Transverse colon (tissue), 4 donors: ENCODE measurements around the gene PHKG1. TPM values are rescaled to one million over a fixed set of nuclear protein-coding genes. Genes with fewer than 3 reads are reported as not detected.
"Not testable (repeated sequence)": the region's sequence is repeated elsewhere in the genome, so short reads cannot be mapped to it uniquely, and the experiment has no call there.

ENCODE experiments used
- DNase-seq: peaks from one replicate; pipeline ENCODE4 v3.0.0-alpha.2; 2019
- H3K27ac ChIP-seq, 4 donors: fragments of 200-600 bp; sonication (generic); 2 replicates each; pipeline ENCODE4 v1.5.1; 2016 to 2018; ENCODE audit warnings: inconsistent platforms in 4 of 4
- H3K27me3 ChIP-seq: fragments of 200-600 bp; sonication (generic); 2 replicates; pipeline ENCODE4 v1.5.1; 2017; ENCODE audit warnings: inconsistent platforms
- H3K36me3 ChIP-seq, 4 donors: fragments of 200-600 bp; sonication (generic); 2 replicates each; pipeline ENCODE4 v1.5.1; 2017 to 2019; ENCODE audit warnings: inconsistent platforms in 4 of 4
- H3K4me1 ChIP-seq, 4 donors: fragments of 200-600 bp; sonication (generic); 2 replicates each; pipeline ENCODE4 v1.5.1; 2017 to 2020; ENCODE audit warnings: inconsistent platforms in 4 of 4
- H3K4me3 ChIP-seq, 4 donors: fragments of 200-600 bp; sonication (generic); 1 replicate in 1 of 4; 2 replicates in 3 of 4; pipeline versions ENCODE4 v1.5.1 to v1.6.1; 2017 to 2019; ENCODE audit warnings: inconsistent platforms in 4 of 4
- H3K9me3 ChIP-seq, 2 donors: fragments of 200-600 bp; sonication (generic); 2 replicates each; pipeline ENCODE4 v1.5.1; 2017 to 2019; ENCODE audit warnings: inconsistent platforms in 2 of 2
- EP300 ChIP-seq: sonication (generic); formaldehyde crosslinking; IDR thresholded peaks from one replicate; pipeline ENCODE4 v1.6.1; 2017; ENCODE audit warnings: antibody characterized with exemption, low read depth
- POLR2A ChIP-seq: fragments of 450-650 bp; IDR thresholded peaks from one replicate; pipeline ENCODE4 v1.6.1; 2016; ENCODE audit warnings: antibody characterized with exemption, mild to moderate bottlenecking, moderate library complexity
- POLR2AphosphoS5 ChIP-seq, 3 donors: sonication (generic); formaldehyde crosslinking; IDR thresholded peaks; one replicate each; pipeline ENCODE4 v1.6.1; 2016; ENCODE audit warnings: antibody characterized with exemption in 3 of 3
- WGBS, 2 donors: methylation state at CpG; one replicate each; pipeline ENCODE4 v1.1.5; 2018; ENCODE audit warnings: low coverage in 1 of 2; 5-methylcytosine and 5-hydroxymethylcytosine counted together
- in situ Hi-C, 4 donors: fragments of 200-750 bp; cut with MboI; loops; one replicate each; pipeline versions ENCODE4 v1.15.0 to v1.15.1; 2017; ENCODE audit warnings: low sequenced_read_pairs in 3 of 4, low pct_ligation_motif_present in 1 of 4, low pct_unique_long_range_greater_than_20kb in 1 of 4
- intact Hi-C: fragments of 100-400 bp; cut with DNase I; formaldehyde crosslinking; loops from one replicate; pipeline ENCODE4 v1.15.1; 2023; ENCODE audit warnings: low total_unique reads
- total RNA-seq, 4 donors: library from RNA; depleted of rRNA; stranded (reverse); fragments of >200 nt; gene quantifications; one replicate each; pipeline ENCODE4 v1.1.0, GENCODE V29; 2016
- TF ChIP-seq, protein P1 (sequence below), 5 experiments: fragments of 200-600 bp in 3 of 5; fragments of 450-650 bp in 2 of 5; sonication (generic) in 3 of 5; IDR thresholded peaks; 1 replicate in 2 of 5; 2 replicates in 3 of 5; pipeline ENCODE4 v1.5.1; 2016 to 2017; ENCODE audit warnings: antibody characterized with exemption in 5 of 5, inconsistent platforms in 3 of 5, mild to moderate bottlenecking in 2 of 5, moderate library complexity in 1 of 5

The PHKG1 gene
- total RNA-seq, 4 donors from 2014 or later = 1.2 to 9.7 (median 1.6) TPM; not detected in 1

DNA sequence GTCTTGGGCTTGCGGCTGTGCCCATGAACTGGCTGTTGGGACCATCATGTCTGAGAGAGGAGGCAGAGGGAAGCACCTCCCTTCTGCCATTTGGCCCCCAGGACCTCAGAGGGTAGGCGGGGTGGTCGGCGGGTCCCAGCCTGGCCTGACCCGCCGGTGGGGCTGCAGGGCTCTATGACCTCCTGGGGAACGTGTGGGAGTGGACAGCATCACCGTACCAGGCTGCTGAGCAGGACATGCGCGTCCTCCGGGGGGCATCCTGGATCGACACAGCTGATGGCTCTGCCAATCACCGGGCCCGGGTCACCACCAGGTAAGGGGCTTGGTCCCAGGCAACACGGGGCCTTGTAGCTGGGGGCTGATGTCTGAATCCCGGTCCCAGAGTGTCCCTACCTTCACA, 14.6 kb downstream of the PHKG1 start:
- Histone ChIP-seq H3K27me3 (no peaks in the 10 kb centered on the region), H3K36me3 (no peaks in the 10 kb centered on the region), H3K4me1 (peaks cover 2 to 23% (median 8%) of the 10 kb centered on the region in 4 donors), H3K4me3 (no peak overlapping the region), H3K27ac (peak overlapping the region; percentile 75 to 79 (median 78)), H3K9me3 (no peaks in the 10 kb centered on the region)
- intact Hi-C loops (no loop called here), in situ Hi-C loops (loop anchor here in 3 of 4 donors (10.0 kb wide), 2 partner anchors 73 to 433 kb away; no protein-coding TSS in a partner anchor)
- TF ChIP-seq, protein P1, sequence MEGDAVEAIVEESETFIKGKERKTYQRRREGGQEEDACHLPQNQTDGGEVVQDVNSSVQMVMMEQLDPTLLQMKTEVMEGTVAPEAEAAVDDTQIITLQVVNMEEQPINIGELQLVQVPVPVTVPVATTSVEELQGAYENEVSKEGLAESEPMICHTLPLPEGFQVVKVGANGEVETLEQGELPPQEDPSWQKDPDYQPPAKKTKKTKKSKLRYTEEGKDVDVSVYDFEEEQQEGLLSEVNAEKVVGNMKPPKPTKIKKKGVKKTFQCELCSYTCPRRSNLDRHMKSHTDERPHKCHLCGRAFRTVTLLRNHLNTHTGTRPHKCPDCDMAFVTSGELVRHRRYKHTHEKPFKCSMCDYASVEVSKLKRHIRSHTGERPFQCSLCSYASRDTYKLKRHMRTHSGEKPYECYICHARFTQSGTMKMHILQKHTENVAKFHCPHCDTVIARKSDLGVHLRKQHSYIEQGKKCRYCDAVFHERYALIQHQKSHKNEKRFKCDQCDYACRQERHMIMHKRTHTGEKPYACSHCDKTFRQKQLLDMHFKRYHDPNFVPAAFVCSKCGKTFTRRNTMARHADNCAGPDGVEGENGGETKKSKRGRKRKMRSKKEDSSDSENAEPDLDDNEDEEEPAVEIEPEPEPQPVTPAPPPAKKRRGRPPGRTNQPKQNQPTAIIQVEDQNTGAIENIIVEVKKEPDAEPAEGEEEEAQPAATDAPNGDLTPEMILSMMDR (IDR thresholded peaks at IDR 0.05) = no peak
- TF ChIP-seq EP300 (no peak), POLR2AphosphoS5 (IDR thresholded peaks at IDR 0.05) (no peak), POLR2A (no peak)
- 91% methylated on average over 16 of the region's 16 CpGs; no CpG with 5 or more reads in 1 of the 2 donors for WGBS, 2 donors
- DNase-seq = no peak

DNA sequence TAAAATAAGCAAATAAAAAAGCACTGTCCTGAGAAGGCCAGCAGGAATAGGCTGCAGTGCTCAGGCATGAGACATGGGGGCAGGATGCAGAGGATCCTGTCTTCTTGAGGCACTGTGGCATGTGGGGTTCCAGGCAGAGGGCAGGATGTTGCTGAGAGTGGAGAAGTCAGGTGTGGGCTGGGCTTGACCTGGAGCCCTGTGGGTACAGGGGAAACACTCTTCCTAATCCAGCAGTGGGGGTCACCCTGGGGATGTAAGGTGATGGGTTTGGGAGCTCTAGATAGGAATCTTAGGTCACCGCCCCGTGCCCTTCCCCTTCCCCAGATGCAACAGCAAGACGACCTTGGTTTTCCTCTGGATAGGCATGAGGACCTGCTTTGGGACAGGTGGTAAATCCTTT, 15.1 kb downstream of the PHKG1 start:
- 82% methylated on average over 3 of the region's 3 CpGs; no CpG with 5 or more reads in 1 of the 2 donors for WGBS, 2 donors
- intact Hi-C loops = no loop called here
- Histone ChIP-seq H3K4me3 (no peak overlapping the region), H3K36me3 (no peaks in the 10 kb centered on the region), H3K27me3 (no peaks in the 10 kb centered on the region), H3K9me3 (no peaks in the 10 kb centered on the region), H3K4me1 (peaks cover 0 to 22% (median 8%) of the 10 kb centered on the region in 4 donors), H3K27ac (peak overlapping the region in 1 of 4 donors; percentile 75)
- no peak for DNase-seq
- in situ Hi-C loops = loop anchor here in 3 of 4 donors (10.0 kb wide), 2 partner anchors 73 to 433 kb away; no protein-coding TSS in a partner anchor
- TF ChIP-seq POLR2AphosphoS5 (IDR thresholded peaks at IDR 0.05) (no peak), POLR2A (no peak), EP300 (no peak)
- TF ChIP-seq, protein P1 (IDR thresholded peaks at IDR 0.05) = no peak

DNA sequence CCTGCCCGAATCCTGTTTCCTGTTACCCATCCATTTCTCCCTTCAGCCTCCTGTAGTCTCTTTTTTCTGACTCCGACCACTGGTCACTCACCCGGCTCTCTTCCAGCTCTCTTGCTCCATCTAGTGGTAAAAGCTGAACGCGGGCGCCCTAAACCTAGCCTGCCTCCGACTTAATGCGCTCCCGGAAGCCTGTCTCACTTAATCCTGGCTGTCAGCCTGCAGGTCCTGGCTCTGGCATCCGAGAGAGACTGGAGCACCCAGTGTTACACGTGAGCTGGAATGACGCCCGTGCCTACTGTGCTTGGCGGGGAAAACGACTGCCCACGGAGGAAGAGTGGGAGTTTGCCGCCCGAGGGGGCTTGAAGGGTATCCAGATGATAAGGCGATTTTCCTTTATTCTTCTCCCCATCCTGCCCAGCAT, 18.4 kb downstream of the PHKG1 start:
- intact Hi-C loops (no loop called here), in situ Hi-C loops (loop anchor here (5.0 to 10.0 kb wide), 4 partner anchors 67 to 430 kb away; no protein-coding TSS in a partner anchor)
- H3K4me3 ChIP-seq = no peak overlapping the region
- DNase-seq = peak; percentile 89
- peaks cover 0 to 10% (median 4%) of the 10 kb centered on the region in 4 donors for H3K36me3 ChIP-seq
- H3K27me3 ChIP-seq = no peaks in the 10 kb centered on the region
- 21% methylated on average over 19 of the region's 19 CpGs; no CpG with 5 or more reads in 1 of the 2 donors for WGBS, 2 donors
- peaks cover 0 to 16% (median 4%) of the 10 kb centered on the region in 4 donors for H3K4me1 ChIP-seq
- peak in 1 of 3 donors; percentile 37 for TF ChIP-seq POLR2AphosphoS5 (IDR thresholded peaks at IDR 0.05)
- no peak for TF ChIP-seq POLR2A
- TF ChIP-seq EP300 = no peak
- TF ChIP-seq, protein P1 (IDR thresholded peaks at IDR 0.05) = peak; percentile 86 to 92 (median 92)
- H3K27ac ChIP-seq = peak overlapping the region in 2 of 4 donors; percentile 45 to 50
- no peaks in the 10 kb centered on the region for H3K9me3 ChIP-seq

DNA sequence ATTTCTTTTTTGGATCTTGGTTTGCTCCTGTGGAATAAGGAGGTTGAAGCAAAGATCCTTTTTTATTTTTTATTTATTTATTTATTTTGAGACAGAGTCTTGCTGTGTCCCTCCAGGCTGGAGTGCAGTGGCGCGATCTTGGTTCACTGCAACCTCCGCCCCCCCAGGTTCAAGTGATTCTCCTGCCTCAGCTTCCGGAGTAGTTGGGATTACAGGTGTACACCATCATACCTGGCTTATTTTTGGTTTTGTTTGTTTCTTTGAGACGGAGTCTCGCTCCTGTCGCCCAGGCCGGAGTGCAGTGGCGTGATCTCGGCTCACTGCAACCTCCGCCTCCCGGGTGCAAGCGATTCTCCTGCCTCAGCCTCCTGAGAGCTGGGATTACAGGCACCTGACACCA, 26.4 kb downstream of the PHKG1 start:
- DNase-seq, H3K4me3 ChIP-seq, H3K27ac ChIP-seq, intact Hi-C loops, in situ Hi-C loops, H3K27me3 ChIP-seq, H3K9me3 ChIP-seq: not testable (repeated sequence)
- H3K4me1 ChIP-seq = peaks cover 4 to 16% (median 10%) of the 10 kb centered on the region in 4 donors
- H3K36me3 ChIP-seq = peaks cover 0 to 31% (median 11%) of the 10 kb centered on the region in 4 donors
- 96 to 100% methylated on average over 5 to 13 of the region's 13 CpGs for WGBS, 2 donors
